ENCODE results near the gene BACH1. TPM values are rescaled to one million over a fixed set of nuclear protein-coding genes. Genes with fewer than 3 reads are reported as not detected.

The BACH1 gene
- total RNA-seq, 1 donor from 2014 or later, result 93.8 TPM

DNA sequence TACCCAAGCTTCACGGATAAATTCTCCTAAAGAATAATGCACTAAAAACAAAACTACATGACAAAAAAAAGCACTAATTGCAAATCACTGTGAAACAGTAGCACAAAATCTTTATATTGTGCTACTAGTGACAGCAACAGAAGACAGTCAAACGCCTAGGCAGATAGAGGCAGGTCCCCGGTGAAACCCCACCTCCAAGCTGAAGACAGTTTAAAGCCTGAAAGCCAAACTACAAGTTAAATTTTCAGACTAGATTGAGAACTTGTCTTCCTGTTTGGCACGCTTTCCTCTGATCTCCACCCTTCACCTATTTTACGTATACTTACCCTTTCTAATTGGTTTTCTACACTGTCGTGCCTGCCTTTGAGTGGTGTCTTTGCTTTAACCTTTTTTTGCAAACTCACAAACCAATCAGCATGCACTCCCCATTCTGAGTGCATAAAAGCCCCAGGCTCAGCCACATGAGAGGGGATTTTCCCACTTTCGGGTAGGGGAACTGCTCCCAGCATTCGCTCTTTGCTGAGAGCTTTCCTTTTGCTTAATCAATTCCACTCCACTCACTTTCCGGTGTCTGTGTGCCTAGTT is 3.6 kb upstream of the BACH1 start:
- H3K27ac Mint-ChIP-seq (ENCODE audit: unreplicated experiment), result no peak overlapping the region
- no peaks in the 10 kb centered on the region for H3K36me3 Mint-ChIP-seq (ENCODE audit: unreplicated experiment)
- no peak for DNase-seq (ENCODE audit: extremely low spot score, unreplicated experiment)
- no peaks in the 10 kb centered on the region for H3K27me3 Mint-ChIP-seq (ENCODE audit: unreplicated experiment)
- no peak overlapping the region for H3K4me3 Mint-ChIP-seq (ENCODE audit: unreplicated experiment)
- TF ChIP-seq, protein P1, sequence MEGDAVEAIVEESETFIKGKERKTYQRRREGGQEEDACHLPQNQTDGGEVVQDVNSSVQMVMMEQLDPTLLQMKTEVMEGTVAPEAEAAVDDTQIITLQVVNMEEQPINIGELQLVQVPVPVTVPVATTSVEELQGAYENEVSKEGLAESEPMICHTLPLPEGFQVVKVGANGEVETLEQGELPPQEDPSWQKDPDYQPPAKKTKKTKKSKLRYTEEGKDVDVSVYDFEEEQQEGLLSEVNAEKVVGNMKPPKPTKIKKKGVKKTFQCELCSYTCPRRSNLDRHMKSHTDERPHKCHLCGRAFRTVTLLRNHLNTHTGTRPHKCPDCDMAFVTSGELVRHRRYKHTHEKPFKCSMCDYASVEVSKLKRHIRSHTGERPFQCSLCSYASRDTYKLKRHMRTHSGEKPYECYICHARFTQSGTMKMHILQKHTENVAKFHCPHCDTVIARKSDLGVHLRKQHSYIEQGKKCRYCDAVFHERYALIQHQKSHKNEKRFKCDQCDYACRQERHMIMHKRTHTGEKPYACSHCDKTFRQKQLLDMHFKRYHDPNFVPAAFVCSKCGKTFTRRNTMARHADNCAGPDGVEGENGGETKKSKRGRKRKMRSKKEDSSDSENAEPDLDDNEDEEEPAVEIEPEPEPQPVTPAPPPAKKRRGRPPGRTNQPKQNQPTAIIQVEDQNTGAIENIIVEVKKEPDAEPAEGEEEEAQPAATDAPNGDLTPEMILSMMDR (IDR thresholded peaks at IDR 0.05), result no peak
- H3K4me1 Mint-ChIP-seq (ENCODE audit: unreplicated experiment), result peaks cover 18% of the 10 kb centered on the region
- H3K9me3 Mint-ChIP-seq (ENCODE audit: unreplicated experiment), result peaks cover 7% of the 10 kb centered on the region

DNA sequence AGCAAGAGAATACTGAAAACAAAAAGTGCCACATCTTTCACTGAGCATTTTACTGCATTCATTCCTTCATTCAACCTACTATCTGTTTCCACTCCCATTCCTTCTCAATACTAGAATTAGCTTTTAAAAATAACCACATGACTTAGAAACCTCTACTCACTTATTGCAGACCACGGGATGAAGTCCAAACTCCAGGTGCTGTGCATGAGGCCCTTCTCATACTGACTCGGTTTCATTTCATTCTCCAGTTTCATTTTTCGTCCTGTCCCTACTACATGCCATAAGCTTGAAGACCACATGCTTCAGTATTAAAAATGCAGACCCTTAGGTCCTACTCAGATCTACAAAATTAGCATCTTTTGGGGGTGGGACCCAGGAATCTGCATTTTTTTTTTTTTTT is 2.3 kb upstream of the BACH1 start:
- no peaks in the 10 kb centered on the region for H3K27me3 Mint-ChIP-seq (ENCODE audit: unreplicated experiment)
- peaks cover 7% of the 10 kb centered on the region for H3K9me3 Mint-ChIP-seq (ENCODE audit: unreplicated experiment)
- H3K4me3 Mint-ChIP-seq (ENCODE audit: unreplicated experiment), result no peak overlapping the region
- TF ChIP-seq, protein P1 (IDR thresholded peaks at IDR 0.05), result no peak
- H3K27ac Mint-ChIP-seq (ENCODE audit: unreplicated experiment), result no peak overlapping the region
- no peak for DNase-seq (ENCODE audit: extremely low spot score, unreplicated experiment)
- H3K4me1 Mint-ChIP-seq (ENCODE audit: unreplicated experiment), result peaks cover 31% of the 10 kb centered on the region
- no peaks in the 10 kb centered on the region for H3K36me3 Mint-ChIP-seq (ENCODE audit: unreplicated experiment)

DNA sequence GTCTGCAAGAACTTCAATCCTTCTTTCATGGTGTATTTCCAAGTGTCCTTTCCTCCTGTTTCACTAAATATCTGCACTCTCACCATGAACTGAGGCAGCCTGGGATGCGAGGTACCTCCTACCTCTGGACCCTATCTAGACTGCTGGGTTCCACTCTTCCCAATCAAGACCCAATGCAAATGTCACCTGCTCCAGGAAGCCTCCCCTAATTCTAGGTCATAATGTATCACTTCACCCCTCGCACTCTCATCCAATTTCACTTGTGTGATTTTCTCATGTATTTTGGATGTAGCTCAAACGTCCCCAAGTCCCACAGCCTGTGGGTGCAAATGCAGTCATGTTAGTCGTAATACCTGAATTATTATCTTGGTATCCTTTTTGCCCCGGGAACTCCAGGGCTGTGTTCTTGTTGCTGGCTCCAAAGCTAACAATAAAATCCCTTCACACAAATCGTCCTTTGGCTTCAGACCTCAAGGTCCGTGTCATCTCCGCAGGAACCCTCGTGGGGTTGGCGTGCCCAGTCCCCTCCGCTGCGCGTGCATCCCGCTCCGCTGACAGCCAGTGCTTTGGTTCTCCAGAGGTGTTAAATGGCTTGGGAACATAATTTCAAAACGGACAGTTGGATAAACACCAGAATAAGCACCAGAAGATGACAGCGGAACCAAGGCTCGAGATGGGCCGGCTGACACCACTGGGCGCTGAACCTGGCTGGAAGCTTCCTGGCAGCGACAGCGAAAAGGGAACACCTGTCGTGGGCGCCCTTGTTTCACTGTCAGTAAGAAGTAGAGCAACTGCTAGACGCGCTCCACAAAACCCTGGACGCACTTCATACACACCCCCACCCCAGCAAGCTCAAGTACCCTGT is 1.0 kb upstream of the BACH1 start:
- Mint-ChIP-seq H3K4me3 (ENCODE audit: unreplicated experiment) (peak overlapping the region; percentile 68), H3K27me3 (ENCODE audit: unreplicated experiment) (no peaks in the 10 kb centered on the region), H3K4me1 (ENCODE audit: unreplicated experiment) (peaks cover 43% of the 10 kb centered on the region), H3K9me3 (ENCODE audit: unreplicated experiment) (peaks cover 7% of the 10 kb centered on the region), H3K27ac (ENCODE audit: unreplicated experiment) (peak overlapping the region; percentile 44), H3K36me3 (ENCODE audit: unreplicated experiment) (no peaks in the 10 kb centered on the region)
- TF ChIP-seq, protein P1 (IDR thresholded peaks at IDR 0.05), result no peak
- DNase-seq (ENCODE audit: extremely low spot score, unreplicated experiment), result no peak

DNA sequence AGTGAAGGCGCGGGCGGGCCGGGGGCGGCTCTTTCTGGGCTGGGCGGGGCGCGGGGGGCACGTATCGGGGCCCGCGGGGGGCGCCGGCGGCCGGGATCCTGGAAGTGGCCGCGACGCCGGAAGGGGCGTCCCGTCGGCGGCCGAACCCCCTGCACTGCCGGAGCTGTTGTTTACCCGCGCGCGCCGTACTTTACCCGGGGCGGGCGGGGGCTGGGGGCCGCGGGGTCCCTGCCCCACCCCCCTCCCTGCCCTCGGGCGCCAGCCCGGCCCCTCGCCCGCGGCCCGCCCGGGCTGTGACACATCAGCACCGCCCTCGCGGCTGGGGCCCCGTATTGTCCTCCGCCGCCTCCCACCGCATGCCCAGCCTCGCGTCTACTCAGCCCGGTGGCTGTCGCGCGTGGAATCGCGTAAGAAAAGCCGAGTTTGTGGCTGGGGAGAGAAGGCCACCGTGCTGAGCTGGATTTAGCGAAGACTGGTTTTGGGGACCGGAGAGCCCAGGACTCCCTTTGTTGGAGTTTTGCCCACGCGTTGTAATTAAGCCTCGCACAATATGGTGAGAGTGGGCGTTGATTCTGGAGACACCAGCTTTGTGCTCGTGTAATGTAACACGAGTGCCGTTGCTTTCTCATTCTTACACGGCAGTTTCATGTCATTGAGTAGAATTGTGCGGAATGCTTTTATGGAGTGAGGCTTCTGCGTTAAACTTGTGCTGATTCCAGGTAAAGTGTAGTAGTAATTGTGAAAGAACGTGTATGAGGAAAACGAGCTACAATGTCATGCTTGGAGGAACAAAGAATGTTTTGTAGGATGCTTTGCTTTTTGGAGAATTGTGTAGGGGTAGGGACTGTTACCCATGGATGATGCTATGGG is 559 bp downstream of the BACH1 start:
- TF ChIP-seq, protein P1 (IDR thresholded peaks at IDR 0.05), result no peak
- H3K27me3 Mint-ChIP-seq (ENCODE audit: unreplicated experiment), result no peaks in the 10 kb centered on the region
- no peak for DNase-seq (ENCODE audit: extremely low spot score, unreplicated experiment)
- H3K4me3 Mint-ChIP-seq (ENCODE audit: unreplicated experiment), result peak overlapping the region; percentile 90
- peaks cover 59% of the 10 kb centered on the region for H3K4me1 Mint-ChIP-seq (ENCODE audit: unreplicated experiment)
- no peaks in the 10 kb centered on the region for H3K36me3 Mint-ChIP-seq (ENCODE audit: unreplicated experiment)
- peaks cover 7% of the 10 kb centered on the region for H3K9me3 Mint-ChIP-seq (ENCODE audit: unreplicated experiment)
- peak overlapping the region; percentile 94 for H3K27ac Mint-ChIP-seq (ENCODE audit: unreplicated experiment)

All from osteocyte (in vitro differentiated cells).